Colon (tissue), 2 donors: ENCODE results near the gene LEMD2.

ENCODE experiments used
- FAIRE-seq: peaks from 2 replicates; lab custom pipeline; 2012; peaks lifted over from hg19 to GRCh38; lab: Jason Lieb, UNC
- donor health status: control.
- donor health status: control.

LEMD2 gene

DNA sequence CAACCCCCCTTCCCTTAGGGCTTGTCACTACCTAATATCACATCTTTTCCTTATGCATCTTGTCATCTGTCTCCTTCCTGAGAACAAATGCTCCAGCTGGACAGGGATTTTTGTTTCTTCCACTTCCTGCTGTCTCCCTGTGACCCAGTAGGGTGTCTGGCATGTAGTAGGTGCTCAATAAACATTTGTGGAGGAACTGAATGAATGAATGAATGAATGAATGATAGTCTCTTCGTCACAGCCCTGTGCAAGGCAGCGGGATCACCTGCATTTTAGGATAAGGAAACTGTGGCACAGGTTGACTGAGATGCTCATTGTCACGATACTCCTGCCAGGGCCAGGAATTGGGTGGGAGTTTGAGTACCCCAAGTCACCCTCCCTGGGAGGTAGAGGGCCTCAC is 14.2 kb downstream of the LEMD2 start:
- FAIRE-seq, result no peak

- no peak for FAIRE-seq
These were observed 15.9 kb downstream of the LEMD2 start for GRCh38 chr6:33772902-33773472.

GRCh38 chr6:33772082-33772830 is 16.7 kb downstream of the LEMD2 start:
- FAIRE-seq, result no peak

- no peak for FAIRE-seq
These were observed 17.5 kb downstream of the LEMD2 start for GRCh38 chr6:33771146-33772081.

DNA sequence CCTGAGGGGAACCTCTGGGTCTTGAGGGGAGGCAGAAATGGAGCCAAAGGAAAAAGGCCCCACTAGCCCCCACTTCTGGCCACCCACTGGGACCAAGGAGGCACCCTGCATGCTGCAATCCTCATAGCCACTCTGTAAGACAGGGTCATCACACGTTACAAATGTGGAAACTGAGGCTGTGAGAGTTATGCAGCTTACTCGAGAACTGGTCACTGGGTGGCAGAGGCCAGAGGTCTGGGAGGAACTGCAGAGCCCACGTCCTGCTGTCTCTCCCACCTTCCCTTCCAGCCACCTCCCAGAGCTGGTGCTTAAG is 18.1 kb downstream of the LEMD2 start:
- no peak for FAIRE-seq

DNA sequence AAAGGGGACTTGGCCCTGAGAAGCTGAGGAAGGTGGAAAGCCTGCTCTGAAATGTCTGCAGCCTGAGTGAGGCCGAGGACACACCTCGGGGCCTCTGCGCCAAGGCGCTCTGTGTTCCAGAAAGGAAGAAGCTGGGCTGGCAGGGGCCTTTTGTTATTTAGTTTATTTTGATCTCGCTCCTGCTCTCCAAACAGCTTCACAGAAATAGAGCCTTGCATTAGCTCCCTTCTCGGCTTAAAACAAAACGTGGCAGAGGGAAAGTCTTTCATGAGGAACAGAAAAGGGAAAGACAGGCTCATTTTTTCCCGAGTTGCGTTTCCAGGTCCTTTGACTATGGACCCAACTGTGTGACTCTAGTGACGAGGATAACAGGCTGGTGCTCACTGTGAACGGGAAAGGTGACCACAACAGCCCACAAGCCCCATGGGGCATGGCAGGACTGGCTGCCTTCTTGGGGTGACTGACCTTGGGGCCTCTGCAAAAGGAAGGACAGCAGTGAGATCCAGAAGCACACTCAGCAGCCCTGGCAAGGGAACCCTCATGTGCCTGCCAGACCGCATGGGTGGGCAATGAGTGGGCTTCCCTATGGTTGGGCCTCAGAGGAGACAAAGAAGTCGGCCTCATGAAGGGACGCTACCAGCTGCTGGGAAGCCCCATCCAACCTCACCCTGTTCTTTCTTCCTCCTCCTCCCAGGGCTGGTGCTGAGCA is 18.7 kb downstream of the LEMD2 start:
- no peak for FAIRE-seq

DNA sequence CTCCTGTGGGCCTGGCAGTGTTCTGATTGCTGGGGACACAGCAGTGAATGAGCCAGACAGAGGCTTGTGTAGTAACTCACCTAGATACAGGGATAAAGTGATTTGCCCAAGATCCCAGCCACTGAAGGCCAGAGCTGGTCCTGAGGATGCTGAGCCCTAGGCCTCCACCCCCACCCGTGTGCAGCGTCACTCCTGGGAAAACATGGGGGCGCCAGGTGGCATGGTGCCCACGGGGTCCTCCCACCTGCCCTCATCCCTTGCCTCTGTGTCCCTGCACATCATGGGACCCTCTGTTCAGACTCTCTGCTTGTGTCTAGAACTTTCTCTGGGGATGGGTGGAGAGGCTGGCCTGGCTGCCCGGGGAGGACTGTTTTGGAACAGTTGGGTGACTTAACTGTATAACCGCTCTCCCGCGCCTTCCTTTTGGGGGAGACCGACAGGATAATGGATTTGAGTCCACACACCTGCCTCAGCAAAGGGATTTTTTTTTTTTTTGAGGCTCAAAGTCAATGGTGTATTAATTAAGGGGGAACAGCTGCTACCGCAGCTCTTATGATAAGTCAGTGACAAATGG is 19.6 kb downstream of the LEMD2 start:
- FAIRE-seq, result no peak

GRCh38 chr6:33768644-33769120 is 20.2 kb downstream of the LEMD2 start:
- FAIRE-seq, result no peak

- FAIRE-seq, result no peak
These were observed 21.7 kb downstream of the LEMD2 start for GRCh38 chr6:33766921-33767907.

DNA sequence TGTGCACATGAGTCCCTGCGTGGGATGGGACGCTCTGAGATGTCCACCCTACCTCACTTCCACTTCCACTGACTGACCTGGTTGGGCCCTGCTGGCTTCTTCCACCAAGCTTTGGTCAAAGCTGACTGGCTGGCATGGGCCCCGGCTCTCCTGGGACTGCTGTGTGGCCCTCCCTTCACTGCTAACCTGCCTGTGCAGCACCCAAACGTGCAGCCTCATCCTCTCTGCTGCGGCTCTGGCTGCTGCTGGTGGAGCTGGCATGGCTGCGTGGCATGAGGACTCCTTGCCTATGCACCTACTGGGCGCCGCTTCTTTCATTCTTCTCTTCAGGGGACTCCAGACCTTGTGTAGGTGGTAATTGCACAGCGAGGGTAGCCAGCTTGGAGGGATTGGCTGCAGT is 23.6 kb downstream of the LEMD2 start:
- FAIRE-seq, result no peak

DNA sequence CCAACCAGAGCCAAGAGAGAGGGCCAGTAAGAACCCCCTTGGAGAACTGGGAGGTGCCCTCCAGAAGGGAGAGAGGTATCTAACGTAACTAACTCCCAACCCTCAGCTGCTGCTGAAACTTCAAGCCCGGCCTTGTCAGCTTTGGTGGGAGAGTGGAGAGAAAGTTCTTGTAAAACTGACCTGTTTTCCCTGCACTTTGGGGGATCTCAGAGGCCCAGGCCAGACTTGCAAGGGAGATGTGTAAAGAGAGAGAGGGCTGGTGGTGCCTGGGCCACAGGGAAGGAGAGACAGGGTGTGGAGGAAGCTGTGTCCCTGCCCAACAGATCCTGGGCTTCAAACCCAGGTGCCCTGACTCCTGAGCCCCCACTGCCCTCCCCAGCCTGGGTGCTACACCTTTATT is 24.9 kb downstream of the LEMD2 start:
- no peak for FAIRE-seq

DNA sequence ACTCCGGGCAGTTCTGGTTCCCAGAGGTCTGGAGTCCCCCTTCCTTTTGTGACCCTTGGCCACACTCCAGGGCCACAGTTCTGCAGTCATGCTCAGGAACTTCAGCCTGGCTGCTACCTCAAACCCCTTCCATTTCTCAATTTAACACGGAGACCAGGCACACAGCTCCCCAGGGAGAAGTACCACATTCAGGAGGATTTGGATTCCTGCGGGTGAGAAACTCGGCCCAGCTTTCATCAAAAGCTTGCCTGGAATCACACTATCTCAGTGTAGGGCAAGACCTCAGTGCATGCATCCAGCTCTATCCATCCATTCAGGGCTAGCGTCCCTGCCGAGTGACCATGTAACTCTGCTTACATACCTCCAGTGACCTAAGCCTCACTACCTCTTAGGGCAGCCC is 25.4 kb downstream of the LEMD2 start:
- FAIRE-seq, result no peak

GRCh38 chr6:33762713-33763112 is 26.2 kb downstream of the LEMD2 start:
- no peak for FAIRE-seq

DNA sequence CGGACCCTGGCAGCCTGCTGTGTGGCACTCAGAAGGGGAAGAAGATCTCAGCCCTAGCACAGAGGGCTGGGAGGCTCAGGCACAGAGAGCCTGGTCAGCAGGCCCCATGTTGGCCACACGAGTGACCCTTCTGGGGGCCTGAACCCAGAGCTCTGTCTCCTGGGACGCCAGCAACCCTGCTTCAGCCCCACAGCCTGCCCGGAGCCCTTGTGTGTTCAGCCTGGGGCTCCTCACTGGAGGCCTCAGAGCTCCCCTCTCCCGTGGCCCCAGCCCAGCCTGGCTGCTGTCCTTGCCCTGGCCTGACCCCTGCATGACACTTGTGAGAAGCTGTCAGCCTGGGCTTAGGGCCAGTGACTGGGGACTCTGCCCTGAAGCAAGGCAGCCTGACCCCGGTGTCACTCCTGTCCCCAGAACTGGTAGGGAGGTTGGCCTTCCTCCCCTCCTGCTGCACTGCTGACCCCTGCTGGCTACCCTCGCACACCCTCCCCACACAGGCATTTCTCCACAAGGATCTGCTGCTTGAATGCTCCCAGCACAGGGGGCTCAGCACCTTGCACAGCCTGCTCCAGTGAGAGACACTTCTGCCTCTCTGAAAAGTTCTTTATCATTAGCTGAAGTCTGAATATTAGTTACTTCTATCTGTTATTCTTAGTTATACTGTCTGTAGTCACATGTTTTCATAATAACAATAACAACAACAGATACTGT is 26.9 kb downstream of the LEMD2 start:
- FAIRE-seq, result no peak

DNA sequence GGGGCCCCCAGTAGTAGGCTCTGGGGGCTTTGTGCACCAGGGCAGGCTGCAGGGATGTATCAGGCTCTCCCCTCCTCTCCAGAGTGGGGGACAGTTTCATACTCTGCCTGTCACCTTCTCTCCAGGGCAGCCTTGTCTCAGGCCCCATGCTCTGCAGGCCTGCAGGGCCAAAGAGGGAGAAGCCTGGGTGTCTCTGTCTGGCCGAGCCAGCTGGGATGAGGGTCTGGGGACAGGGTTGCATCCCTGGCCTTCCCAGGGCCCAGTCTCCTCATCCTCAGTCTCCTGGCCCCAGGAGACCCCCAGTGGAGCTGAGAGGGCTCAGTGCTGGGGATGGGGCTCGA is 27.4 kb downstream of the LEMD2 start:
- FAIRE-seq, result no peak

DNA sequence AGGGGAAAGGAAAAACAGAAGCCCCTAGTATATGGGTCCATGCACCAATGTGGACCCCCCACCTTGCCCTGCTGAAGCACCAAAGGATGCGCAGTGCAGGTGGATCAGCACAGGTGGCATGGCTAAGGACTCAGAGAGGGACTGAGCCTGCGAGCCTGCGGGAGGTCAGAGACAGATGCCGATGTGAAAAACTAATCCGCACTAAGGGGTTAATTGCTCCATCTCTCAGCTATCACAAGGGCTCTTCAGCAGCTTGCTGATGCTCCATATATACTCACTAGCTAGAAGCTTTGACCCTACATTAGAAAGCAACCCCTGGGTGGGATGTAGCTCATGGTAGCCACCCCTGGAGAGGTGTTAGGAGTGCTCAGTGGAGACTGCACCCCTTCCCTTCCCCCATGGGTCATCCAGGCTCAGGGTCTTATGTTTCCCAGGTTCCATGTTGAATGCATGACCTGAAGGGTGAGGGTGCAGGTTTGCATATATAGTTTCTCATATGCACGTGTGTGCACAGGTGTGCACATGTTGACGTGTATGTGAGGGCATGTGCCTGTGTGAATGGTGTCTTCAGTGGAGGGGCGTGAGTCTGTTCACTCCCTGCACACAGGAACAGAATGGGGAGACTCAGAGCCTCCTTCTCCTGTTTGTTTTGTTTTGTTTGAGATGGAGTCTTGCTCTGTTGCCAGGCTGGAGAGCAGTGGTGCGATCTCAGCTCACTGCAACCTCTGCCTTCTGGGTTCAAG is 28.9 kb downstream of the LEMD2 start:
- FAIRE-seq, result no peak

GRCh38 chr6:33758815-33759216 is 30.1 kb downstream of the LEMD2 start:
- FAIRE-seq, result no peak

DNA sequence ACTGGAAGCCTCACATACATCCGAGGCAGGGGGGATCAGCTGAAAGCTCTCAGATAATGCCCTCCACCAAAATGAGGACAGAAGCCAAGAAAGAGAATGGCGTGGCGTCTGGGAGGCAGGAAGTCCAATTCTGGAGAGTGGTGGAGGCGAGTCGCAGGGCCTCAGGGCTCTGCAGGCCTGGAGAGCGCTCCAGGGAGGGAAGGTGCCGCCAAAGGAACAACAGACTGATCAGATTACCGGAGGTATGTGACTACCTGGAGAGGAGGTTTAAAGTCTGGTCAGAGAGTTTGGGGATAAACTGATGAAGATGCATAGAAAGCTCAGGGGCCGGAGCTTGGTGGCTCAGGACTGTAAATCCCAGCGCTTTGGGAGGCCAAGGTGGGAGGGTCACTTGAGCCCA is 31.0 kb downstream of the LEMD2 start:
- no peak for FAIRE-seq

DNA sequence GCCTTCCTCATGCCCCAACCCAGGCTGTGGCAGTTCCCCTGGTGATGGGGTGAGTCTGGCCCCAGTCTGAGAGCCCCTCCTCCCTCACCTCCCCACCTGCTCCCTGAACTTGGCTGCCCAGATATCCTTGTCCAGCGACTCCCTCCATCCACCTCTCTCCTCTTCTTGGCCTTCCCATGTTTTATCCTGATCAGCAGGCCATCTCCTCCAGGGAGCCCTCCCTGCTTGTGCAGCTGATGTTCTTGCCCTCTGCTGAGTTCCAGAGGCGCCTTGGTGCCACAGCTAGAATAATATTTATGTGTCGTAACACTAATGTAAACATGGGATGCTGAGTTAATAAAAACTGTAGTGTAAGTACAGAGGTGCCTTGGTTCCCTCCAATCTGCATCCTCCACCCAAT is 31.8 kb downstream of the LEMD2 start:
- FAIRE-seq, result no peak
